ENCODE results near the gene CPB2.

CPB2 gene

DNA sequence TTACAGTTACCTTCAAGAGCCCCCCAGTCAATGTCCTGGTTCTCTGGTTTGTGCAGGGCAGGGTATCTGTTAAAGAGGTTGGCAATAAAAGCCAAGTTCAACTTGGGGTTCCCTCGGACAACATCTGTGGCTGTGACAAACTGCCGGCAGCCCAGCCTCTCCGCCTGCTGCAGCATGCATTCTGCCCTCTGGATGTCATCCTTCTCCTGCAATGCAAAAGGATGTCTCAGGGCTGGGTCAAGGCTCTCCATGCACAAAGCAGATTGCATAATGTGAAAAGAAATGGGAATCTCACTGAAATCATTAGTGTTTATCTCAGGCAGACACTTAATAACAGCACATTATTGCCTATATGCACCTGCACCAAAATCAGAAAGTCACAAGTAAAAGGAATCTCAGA is 42.1 kb upstream of the CPB2 start:
- H3K4me3 ChIP-seq (ENCODE audit: low read depth, low read length), result no peak overlapping the region
- TF ChIP-seq, protein P1, sequence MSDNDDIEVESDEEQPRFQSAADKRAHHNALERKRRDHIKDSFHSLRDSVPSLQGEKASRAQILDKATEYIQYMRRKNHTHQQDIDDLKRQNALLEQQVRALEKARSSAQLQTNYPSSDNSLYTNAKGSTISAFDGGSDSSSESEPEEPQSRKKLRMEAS (IDR thresholded peaks at IDR 0.05; ENCODE audit: low read depth, low read length), result no peak
- TF ChIP-seq POLR2A (IDR thresholded peaks at IDR 0.05; ENCODE audit: extremely low read depth, insufficient read length) (no peak), MYC (IDR thresholded peaks at IDR 0.05; ENCODE audit: low read depth, low read length) (no peak)
- TF ChIP-seq, protein P2, sequence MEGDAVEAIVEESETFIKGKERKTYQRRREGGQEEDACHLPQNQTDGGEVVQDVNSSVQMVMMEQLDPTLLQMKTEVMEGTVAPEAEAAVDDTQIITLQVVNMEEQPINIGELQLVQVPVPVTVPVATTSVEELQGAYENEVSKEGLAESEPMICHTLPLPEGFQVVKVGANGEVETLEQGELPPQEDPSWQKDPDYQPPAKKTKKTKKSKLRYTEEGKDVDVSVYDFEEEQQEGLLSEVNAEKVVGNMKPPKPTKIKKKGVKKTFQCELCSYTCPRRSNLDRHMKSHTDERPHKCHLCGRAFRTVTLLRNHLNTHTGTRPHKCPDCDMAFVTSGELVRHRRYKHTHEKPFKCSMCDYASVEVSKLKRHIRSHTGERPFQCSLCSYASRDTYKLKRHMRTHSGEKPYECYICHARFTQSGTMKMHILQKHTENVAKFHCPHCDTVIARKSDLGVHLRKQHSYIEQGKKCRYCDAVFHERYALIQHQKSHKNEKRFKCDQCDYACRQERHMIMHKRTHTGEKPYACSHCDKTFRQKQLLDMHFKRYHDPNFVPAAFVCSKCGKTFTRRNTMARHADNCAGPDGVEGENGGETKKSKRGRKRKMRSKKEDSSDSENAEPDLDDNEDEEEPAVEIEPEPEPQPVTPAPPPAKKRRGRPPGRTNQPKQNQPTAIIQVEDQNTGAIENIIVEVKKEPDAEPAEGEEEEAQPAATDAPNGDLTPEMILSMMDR (IDR thresholded peaks at IDR 0.05; ENCODE audit: low read depth, low read length), result no peak
- DNase-seq (ENCODE audit: low read depth), result no peak

DNA sequence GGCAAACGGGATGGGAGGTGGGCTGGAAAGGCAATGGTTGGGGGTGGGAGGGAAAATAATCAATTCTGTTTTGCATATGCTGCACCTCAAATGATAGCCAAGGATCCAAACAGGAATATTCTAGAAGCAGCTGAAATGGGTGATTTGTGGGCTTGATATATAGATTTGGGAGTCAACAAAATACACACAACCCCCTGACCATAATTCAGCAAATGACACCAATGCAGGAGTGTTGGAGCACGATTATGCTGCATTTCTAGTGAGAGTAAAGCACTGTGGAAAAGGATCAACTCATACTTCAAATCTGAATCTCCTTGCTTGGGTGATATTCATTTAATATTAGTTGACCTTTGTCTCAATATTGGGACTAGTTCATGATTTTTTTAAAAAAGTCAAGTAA is 41.1 kb upstream of the CPB2 start:
- DNase-seq (ENCODE audit: low read depth), result no peak

DNA sequence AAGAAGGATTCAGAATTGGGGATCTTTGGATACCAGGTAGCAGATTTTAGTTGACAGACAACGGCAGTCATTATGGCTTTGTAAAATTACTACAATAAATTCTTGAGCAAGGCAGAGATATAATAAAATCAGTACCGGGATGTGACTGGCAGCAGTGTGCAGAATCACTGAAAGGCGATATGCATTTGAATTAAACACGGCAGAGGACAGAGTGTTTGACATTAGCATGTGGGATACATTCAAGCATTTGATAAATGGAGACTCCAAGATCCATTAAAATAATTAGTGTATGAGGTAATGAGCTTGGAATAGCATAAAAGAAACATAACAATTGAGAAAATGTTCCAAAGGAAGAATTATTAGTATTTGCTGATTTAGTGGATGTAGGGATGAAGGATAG is 40.3 kb upstream of the CPB2 start:
- TF ChIP-seq MYC (IDR thresholded peaks at IDR 0.05; ENCODE audit: low read depth, low read length), result no peak
- TF ChIP-seq, protein P2 (IDR thresholded peaks at IDR 0.05; ENCODE audit: low read depth, low read length), result no peak
- TF ChIP-seq, protein P1 (IDR thresholded peaks at IDR 0.05; ENCODE audit: low read depth, low read length), result no peak
- TF ChIP-seq POLR2A (IDR thresholded peaks at IDR 0.05; ENCODE audit: extremely low read depth, insufficient read length), result no peak
- no peak overlapping the region for H3K4me3 ChIP-seq (ENCODE audit: low read depth, low read length)
- DNase-seq (ENCODE audit: low read depth), result no peak

More for the DNA sequence above, 41.1 kb upstream of the CPB2 start:
- TF ChIP-seq MYC (IDR thresholded peaks at IDR 0.05; ENCODE audit: low read depth, low read length) (no peak), POLR2A (IDR thresholded peaks at IDR 0.05; ENCODE audit: extremely low read depth, insufficient read length) (no peak)
- TF ChIP-seq, protein P2 (IDR thresholded peaks at IDR 0.05; ENCODE audit: low read depth, low read length), result no peak
- TF ChIP-seq, protein P1 (IDR thresholded peaks at IDR 0.05; ENCODE audit: low read depth, low read length), result no peak
- H3K4me3 ChIP-seq (ENCODE audit: low read depth, low read length), result no peak overlapping the region

DNA sequence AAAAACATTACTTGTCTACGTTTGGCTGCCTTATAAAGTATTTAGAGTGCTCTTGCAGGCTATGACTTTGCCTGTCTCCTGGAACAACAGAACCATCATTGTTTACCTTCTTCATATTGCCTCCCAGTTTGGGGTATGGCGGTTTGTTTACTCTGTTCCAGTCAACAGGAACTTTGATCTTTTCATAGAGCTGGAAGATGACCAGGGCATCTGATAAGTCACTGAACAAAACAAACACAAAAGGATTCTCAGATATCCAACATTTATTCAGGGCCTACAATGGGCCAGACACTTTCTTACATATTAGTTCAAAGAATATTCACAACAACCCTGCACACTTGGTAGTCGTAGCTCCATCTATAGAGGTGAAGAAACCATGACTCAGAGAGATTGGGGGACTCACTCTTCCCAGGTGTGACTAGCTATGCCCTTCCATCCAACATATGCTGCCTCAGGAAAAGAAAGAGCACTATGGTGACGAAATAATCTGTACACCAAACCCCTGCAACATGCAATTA is 38.4 kb upstream of the CPB2 start:
- no peak overlapping the region for H3K4me3 ChIP-seq (ENCODE audit: low read depth, low read length)
- DNase-seq (ENCODE audit: low read depth), result no peak
- TF ChIP-seq, protein P2 (IDR thresholded peaks at IDR 0.05; ENCODE audit: low read depth, low read length), result no peak
- TF ChIP-seq MYC (IDR thresholded peaks at IDR 0.05; ENCODE audit: low read depth, low read length) (no peak), POLR2A (IDR thresholded peaks at IDR 0.05; ENCODE audit: extremely low read depth, insufficient read length) (no peak)
- TF ChIP-seq, protein P1 (IDR thresholded peaks at IDR 0.05; ENCODE audit: low read depth, low read length), result no peak

DNA sequence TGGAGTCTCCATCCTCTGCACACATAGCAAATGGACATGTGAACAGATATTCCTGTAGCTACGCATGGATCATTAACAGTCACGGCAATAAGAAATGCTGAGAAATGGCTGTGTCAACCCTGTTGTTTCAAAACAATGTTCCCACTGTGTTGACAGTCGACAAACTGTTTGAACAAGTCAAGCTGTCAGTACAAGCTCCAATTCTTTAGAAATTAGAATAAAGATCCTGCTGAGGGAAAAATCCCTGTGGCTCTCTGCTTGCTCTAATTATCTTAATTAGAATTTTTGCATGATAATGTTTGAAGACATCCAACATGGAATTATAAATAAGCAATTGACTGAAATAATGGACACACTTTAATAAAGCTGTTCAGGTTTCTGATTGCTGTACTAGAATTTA is 37.9 kb upstream of the CPB2 start:
- TF ChIP-seq, protein P2 (IDR thresholded peaks at IDR 0.05; ENCODE audit: low read depth, low read length), result no peak
- no peak for TF ChIP-seq MYC (IDR thresholded peaks at IDR 0.05; ENCODE audit: low read depth, low read length)
- no peak for TF ChIP-seq POLR2A (IDR thresholded peaks at IDR 0.05; ENCODE audit: extremely low read depth, insufficient read length)
- TF ChIP-seq, protein P1 (IDR thresholded peaks at IDR 0.05; ENCODE audit: low read depth, low read length), result no peak

More for the DNA sequence above, 37.9 kb upstream of the CPB2 start:
- no peak for DNase-seq (ENCODE audit: low read depth)
- no peak overlapping the region for H3K4me3 ChIP-seq (ENCODE audit: low read depth, low read length)
